Keratinocyte (primary cell): ENCODE data around the gene FAM177A1. TPM values are rescaled to one million over a fixed set of nuclear protein-coding genes. Genes with fewer than 3 reads are reported as not detected.

Experiments
- DNase-seq: peaks from one replicate; pipeline ENCODE4 v3.0.0-alpha.2; 2011; ENCODE audit warnings: low read depth, missing footprints, low spot score
- FAIRE-seq: peaks from 2 replicates; lab custom pipeline; 2011; peaks lifted over from hg19 to GRCh38; lab: Jason Lieb, UNC
- H2AFZ ChIP-seq: 2 replicates; pipeline ENCODE4 v1.6.0; 2012; ENCODE audit warnings: low read length, control low read depth, inconsistent platforms; ENCODE audit not compliant: control insufficient read depth
- H3K27ac ChIP-seq: 2 replicates; pipeline ENCODE4 v1.5.1; 2011; ENCODE audit warnings: low read length; ENCODE audit not compliant: control insufficient read depth, insufficient read depth
- H3K27me3 ChIP-seq: 3 replicates; pipeline ENCODE4 v1.6.0; 2011; ENCODE audit warnings: low read length; ENCODE audit not compliant: control insufficient read depth, insufficient read depth; ENCODE audit errors: extremely low read depth
- H3K36me3 ChIP-seq, 2 experiments: 2 replicates in 1 of 2; 3 replicates in 1 of 2; pipeline ENCODE4 v1.5.1; 2011; ENCODE audit warnings: low read length in 2 of 2, mild to moderate bottlenecking in 1 of 2; ENCODE audit not compliant: control insufficient read depth in 2 of 2, insufficient read depth in 2 of 2; ENCODE audit errors: extremely low read depth in 1 of 2
- H3K4me1 ChIP-seq: 3 replicates; pipeline ENCODE4 v1.5.1; 2011; ENCODE audit warnings: low read length; ENCODE audit not compliant: control insufficient read depth, insufficient read depth; ENCODE audit errors: extremely low read depth
- H3K4me2 ChIP-seq: 3 replicates; pipeline ENCODE4 v1.6.0; 2011; ENCODE audit warnings: low read depth, low read length; ENCODE audit not compliant: control insufficient read depth, insufficient read depth; ENCODE audit errors: extremely low read depth
- H3K4me3 ChIP-seq, 3 experiments: fragments of 200-600 bp in 1 of 3; sonication (generic) in 1 of 3; 2 replicates in 2 of 3; 3 replicates in 1 of 3; pipeline ENCODE4 v1.5.1; 2011 to 2016; ENCODE audit warnings: low read length in 3 of 3, mild to moderate bottlenecking in 3 of 3, control low read depth in 2 of 3, inconsistent platforms in 1 of 3, low read depth in 1 of 3, mixed read lengths in 1 of 3, mixed run types in 1 of 3, moderate library complexity in 1 of 3; ENCODE audit not compliant: control insufficient read depth in 2 of 3, insufficient read depth in 2 of 3; ENCODE audit errors: extremely low read depth in 1 of 3
- H3K79me2 ChIP-seq: 2 replicates; pipeline ENCODE4 v1.6.0; 2012; ENCODE audit warnings: low read length; ENCODE audit not compliant: control insufficient read depth, insufficient read depth
- H3K9ac ChIP-seq: 3 replicates; pipeline ENCODE4 v1.6.0; 2011; ENCODE audit warnings: low read length; ENCODE audit not compliant: control insufficient read depth, insufficient read depth; ENCODE audit errors: extremely low read depth
- H3K9me1 ChIP-seq: 3 replicates; pipeline ENCODE4 v1.6.0; 2011; ENCODE audit warnings: low read length; ENCODE audit not compliant: control insufficient read depth, insufficient read depth; ENCODE audit errors: extremely low read depth
- H3K9me3 ChIP-seq: 2 replicates; pipeline ENCODE4 v1.5.1; 2012; ENCODE audit warnings: low read depth, low read length; ENCODE audit not compliant: control insufficient read depth
- H4K20me1 ChIP-seq: 3 replicates; pipeline ENCODE4 v1.6.0; 2011; ENCODE audit warnings: low read length; ENCODE audit not compliant: control insufficient read depth, insufficient read depth; ENCODE audit errors: extremely low read depth
- CTCF ChIP-seq, 3 experiments: IDR thresholded peaks in 1 of 3; conservative IDR thresholded peaks in 1 of 3; optimal IDR thresholded peaks in 1 of 3; 2 replicates in 2 of 3; 3 replicates in 1 of 3; pipeline versions ENCODE3 to v1.5.1; 2011; ENCODE audit warnings: low read length in 3 of 3, mild to moderate bottlenecking in 3 of 3, moderate library complexity in 2 of 3, control low read depth in 1 of 3, inconsistent platforms in 1 of 3; ENCODE audit not compliant: insufficient read depth in 2 of 3; ENCODE audit errors: extremely low read depth in 1 of 3
- EZH2 ChIP-seq: IDR thresholded peaks from one replicate; pipeline ENCODE4 v1.6.1; 2012; ENCODE audit warnings: inconsistent platforms, mild to moderate bottlenecking, low read length, moderate library complexity
- dilution Hi-C: fragments of 300-500 bp; cut with MboI; formaldehyde crosslinking; loops from one replicate; pipeline ENCODE4 v1.7.0; 2020; ENCODE audit warnings: low sequenced_read_pairs; ENCODE audit not compliant: extremely low pct_ligation_motif_present
- polyA plus RNA-seq, 5 experiments: library from polyadenylated mRNA; depleted of rRNA in 3 of 5; stranded (reverse) in 3 of 5; stranded (forward) in 1 of 5; unstranded in 1 of 5; fragments of >200 nt; gene quantifications; 1 replicate in 1 of 5; 2 replicates in 3 of 5; 3 replicates in 1 of 5; pipeline versions ENCODE4 v1.2.1 to v1.2.3, GENCODE V29; 2011 to 2012; ENCODE audit warnings: missing spikeins in 2 of 5, low read depth in 1 of 5, low replicate concordance in 1 of 5

Gene FAM177A1
- polyA plus RNA-seq, 1 donor (not counting 4 experiments of a cell fraction or from before 2014, with no cell fraction given), result 53.1 TPM

GRCh38 chr14:35117112-35117511 lies 71.0 kb downstream of the FAM177A1 start:
- no peak overlapping the region for H2AFZ ChIP-seq
- H3K4me2 ChIP-seq, result no peak overlapping the region
- FAIRE-seq, result no peak
- H3K4me1 ChIP-seq, result peaks cover 4% of the 10 kb centered on the region
- H3K79me2 ChIP-seq, result no peaks in the 10 kb centered on the region
- H3K27me3 ChIP-seq, result no peaks in the 10 kb centered on the region
- dilution Hi-C loops, result no loop called here
- TF ChIP-seq EZH2 (no peak), CTCF (optimal IDR thresholded peaks at IDR 0.05 in 1 of 3, IDR thresholded peaks at IDR 0.05 in 1 of 3, conservative IDR thresholded peaks at IDR 0.05 in 1 of 3; ENCODE audit: extremely low read depth in 1 of 3, insufficient read depth in 2 of 3, low read length in 3 of 3) (no peak)
- H3K9ac ChIP-seq, result no peak overlapping the region
- H3K4me3 ChIP-seq, result no peak overlapping the region
- H3K36me3 ChIP-seq, result peaks cover 0 to 4% of the 10 kb centered on the region in 2 experiments
- no peak overlapping the region for H3K27ac ChIP-seq
- DNase-seq, result no peak
- no peaks in the 10 kb centered on the region for H3K9me1 ChIP-seq
- H3K9me3 ChIP-seq, result no peaks in the 10 kb centered on the region
- H4K20me1 ChIP-seq, result no peaks in the 10 kb centered on the region

- no peaks in the 10 kb centered on the region for H4K20me1 ChIP-seq
- no peak for DNase-seq
Measured at GRCh38 chr14:35121026-35121886, 75.2 kb downstream of the FAM177A1 start.

More at GRCh38 chr14:35121026-35121886, 75.2 kb downstream of the FAM177A1 start:
- Histone ChIP-seq H3K9me3 (no peaks in the 10 kb centered on the region), H3K4me2 (peak overlapping the region; percentile 90), H3K4me1 (peaks cover 13% of the 10 kb centered on the region), H3K79me2 (peaks cover 21% of the 10 kb centered on the region), H3K27me3 (no peaks in the 10 kb centered on the region), H3K36me3 (no peaks in the 10 kb centered on the region), H2AFZ (peak overlapping the region; percentile 95), H3K9ac (peak overlapping the region; percentile 99), H3K9me1 (no peaks in the 10 kb centered on the region), H3K4me3 (peak overlapping the region; percentile 63 to 85 (median 82)), H3K27ac (peak overlapping the region; percentile 99)
- dilution Hi-C loops, result no loop called here
- FAIRE-seq, result no peak
- TF ChIP-seq EZH2, result no peak
- no peak for TF ChIP-seq CTCF (optimal IDR thresholded peaks at IDR 0.05 in 1 of 3, IDR thresholded peaks at IDR 0.05 in 1 of 3, conservative IDR thresholded peaks at IDR 0.05 in 1 of 3; ENCODE audit: extremely low read depth in 1 of 3, insufficient read depth in 2 of 3, low read length in 3 of 3)
